IPS-15b (cell line): ENCODE results near the gene KCNJ16.

Source experiments
- H3K27me3 ChIP-seq: one replicate; pipeline ENCODE4 v1.6.1; 2013; ENCODE audit warnings: low read length; ENCODE audit not compliant: control insufficient read depth, insufficient read depth
- H3K36me3 ChIP-seq: one replicate; pipeline ENCODE4 v1.6.1; 2013; ENCODE audit warnings: low read length; ENCODE audit not compliant: control insufficient read depth, insufficient read depth
- H3K4me1 ChIP-seq: one replicate; pipeline ENCODE4 v1.6.1; 2013; ENCODE audit warnings: mild to moderate bottlenecking, low read length; ENCODE audit not compliant: control insufficient read depth, insufficient read depth
- H3K4me3 ChIP-seq: one replicate; pipeline ENCODE4 v1.5.1; 2013; ENCODE audit warnings: low read depth, low read length
- H3K9ac ChIP-seq: one replicate; pipeline ENCODE4 v1.6.1; 2013; ENCODE audit warnings: low read depth, mild to moderate bottlenecking, low read length
- H3K9me3 ChIP-seq: one replicate; pipeline ENCODE4 v1.6.1; 2013; ENCODE audit warnings: mild to moderate bottlenecking, low read length; ENCODE audit not compliant: control insufficient read depth, insufficient read depth

KCNJ16 gene

DNA sequence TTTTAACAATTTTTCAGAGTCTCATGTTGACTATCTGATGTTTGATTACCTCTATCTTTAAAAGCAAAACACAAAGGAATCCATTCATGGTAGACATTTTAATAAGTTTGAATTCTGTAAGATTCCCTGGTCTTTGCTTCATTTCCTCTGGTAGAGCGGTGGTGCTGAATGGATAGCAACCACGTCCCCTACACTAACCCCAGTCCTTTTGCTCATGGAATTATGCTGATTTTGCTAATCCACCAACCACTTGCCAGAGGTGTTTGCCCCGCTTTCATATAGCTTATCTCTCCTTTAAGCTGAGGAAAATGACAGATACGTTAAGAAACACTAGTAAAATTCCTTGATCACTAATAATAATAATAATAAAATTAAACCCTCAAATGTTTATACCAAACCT lies 9.5 kb downstream of the KCNJ16 start:
- Histone ChIP-seq H3K9me3 (no peaks in the 10 kb centered on the region), H3K36me3 (no peaks in the 10 kb centered on the region), H3K27me3 (no peaks in the 10 kb centered on the region), H3K9ac (no peak overlapping the region), H3K4me1 (no peaks in the 10 kb centered on the region), H3K4me3 (no peak overlapping the region)

DNA sequence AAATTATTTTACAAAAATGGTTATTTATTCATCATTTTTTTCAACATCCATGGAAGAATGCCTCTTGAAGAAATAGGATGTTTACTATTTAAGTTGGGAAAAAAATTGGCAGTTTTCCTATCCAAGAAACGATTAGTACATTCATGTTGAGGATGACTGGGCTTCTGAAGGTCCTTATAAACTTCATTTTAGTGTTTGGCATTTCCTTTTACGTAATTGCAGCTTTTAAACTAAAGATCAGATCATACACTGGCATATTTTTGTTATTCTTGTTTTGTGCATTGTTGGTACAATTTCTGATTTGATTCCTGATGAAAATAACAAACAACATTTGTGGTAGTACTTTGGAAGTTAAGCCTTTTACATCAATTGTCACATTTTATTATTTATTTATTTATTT lies 11.5 kb downstream of the KCNJ16 start:
- no peaks in the 10 kb centered on the region for H3K36me3 ChIP-seq
- no peaks in the 10 kb centered on the region for H3K9me3 ChIP-seq
- H3K4me3 ChIP-seq, result no peak overlapping the region
- H3K9ac ChIP-seq, result no peak overlapping the region
- H3K27me3 ChIP-seq, result no peaks in the 10 kb centered on the region
- H3K4me1 ChIP-seq, result no peaks in the 10 kb centered on the region

DNA sequence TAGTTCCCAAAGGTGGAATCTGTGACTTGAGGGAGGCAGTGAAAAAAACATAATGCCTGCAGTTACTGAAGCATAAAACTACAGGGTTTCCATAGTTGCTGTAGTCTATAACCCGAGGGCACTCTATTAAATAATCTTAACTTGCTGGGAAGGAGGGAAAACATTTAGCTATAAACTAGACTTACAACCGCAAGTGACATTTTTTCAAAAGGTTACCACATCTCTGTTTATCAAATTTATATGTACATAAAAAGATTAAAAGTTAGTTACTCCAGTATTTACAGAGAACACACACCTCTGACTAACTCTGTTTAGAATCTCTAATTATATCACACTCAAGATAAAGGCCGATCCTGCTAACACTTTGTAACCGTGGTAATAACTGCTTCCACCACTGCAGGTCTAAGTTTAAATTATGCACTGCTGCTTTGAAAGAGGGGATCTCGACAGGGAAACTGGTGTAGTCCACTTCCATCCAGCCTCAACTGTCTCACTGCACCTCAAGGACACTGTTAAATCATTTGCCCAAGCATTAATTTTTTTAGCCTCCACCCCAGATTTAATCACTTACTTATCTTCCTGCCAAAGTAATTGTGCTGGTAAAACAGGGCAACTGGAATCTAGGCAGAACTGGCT lies 14.6 kb downstream of the KCNJ16 start:
- Histone ChIP-seq H3K27me3 (no peaks in the 10 kb centered on the region), H3K4me1 (no peaks in the 10 kb centered on the region), H3K4me3 (no peak overlapping the region), H3K9ac (no peak overlapping the region), H3K36me3 (no peaks in the 10 kb centered on the region), H3K9me3 (no peaks in the 10 kb centered on the region)

DNA sequence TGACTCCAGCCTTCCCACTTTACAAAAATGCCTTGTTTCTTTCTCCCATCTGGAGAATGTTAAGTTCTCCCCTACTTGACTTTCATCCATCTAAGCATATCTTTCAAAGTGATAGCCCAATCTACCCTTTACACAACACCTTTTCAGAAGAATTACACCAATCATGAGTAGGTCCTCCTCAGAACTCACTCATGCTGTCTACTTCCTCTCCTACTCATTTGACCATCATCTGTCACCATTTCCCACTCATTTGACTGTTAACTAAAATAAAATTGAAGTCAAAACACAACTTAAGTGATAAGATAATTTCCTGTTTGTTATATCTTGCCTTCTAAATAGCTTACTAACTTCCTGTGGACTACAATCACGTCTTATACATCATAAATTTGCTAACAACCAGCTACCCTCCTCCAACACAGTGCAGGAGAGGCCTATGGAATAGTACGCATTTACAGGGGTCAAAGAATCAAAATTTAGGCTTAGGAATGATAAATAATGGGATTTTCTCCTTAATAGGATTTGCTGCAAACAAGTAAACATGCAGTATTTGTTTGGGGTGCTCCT lies 16.1 kb downstream of the KCNJ16 start:
- H3K27me3 ChIP-seq, result no peaks in the 10 kb centered on the region
- no peaks in the 10 kb centered on the region for H3K36me3 ChIP-seq
- H3K4me1 ChIP-seq, result no peaks in the 10 kb centered on the region
- H3K4me3 ChIP-seq, result no peak overlapping the region
- H3K9ac ChIP-seq, result no peak overlapping the region
- H3K9me3 ChIP-seq, result no peaks in the 10 kb centered on the region

DNA sequence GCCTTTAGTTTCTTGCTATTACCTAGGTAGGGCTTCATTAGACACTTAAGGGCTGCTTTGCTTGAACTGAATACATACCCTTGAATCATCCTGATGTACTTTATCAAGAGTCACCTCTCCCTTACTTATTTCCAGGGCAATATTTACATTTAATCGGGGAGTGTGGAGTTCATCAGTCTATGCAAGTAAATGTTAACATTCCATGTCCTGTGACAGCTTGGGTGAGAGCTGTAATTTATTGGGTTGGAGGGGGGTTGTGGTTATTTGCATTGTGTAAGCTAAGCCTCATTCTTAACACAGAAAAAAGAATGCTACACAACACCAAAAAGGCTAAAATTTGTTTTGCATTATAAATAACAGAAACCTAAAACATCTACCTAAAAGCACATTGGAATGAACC lies 16.7 kb downstream of the KCNJ16 start:
- Histone ChIP-seq H3K4me1 (no peaks in the 10 kb centered on the region), H3K36me3 (no peaks in the 10 kb centered on the region), H3K4me3 (no peak overlapping the region), H3K27me3 (no peaks in the 10 kb centered on the region), H3K9me3 (no peaks in the 10 kb centered on the region), H3K9ac (no peak overlapping the region)

DNA sequence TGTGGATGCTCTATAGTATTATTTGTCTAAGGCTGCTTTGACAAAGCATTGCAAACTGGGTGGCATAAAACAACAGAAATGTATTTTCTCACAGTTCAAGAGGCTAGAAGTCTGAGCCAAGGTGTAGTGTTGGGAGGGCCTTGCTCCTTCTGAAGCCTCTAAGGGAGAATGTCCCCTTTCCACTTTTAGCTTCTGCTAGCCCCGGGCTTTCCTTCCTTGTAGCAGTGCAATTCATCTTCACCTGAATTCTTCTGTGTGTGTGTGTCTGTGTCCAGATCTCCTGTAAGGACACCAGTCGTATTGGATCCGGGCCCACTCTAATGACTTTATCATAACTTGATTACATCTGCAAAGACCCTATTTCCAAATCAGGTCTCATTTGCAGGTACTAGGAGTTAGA lies 18.1 kb downstream of the KCNJ16 start:
- no peaks in the 10 kb centered on the region for H3K4me1 ChIP-seq

DNA sequence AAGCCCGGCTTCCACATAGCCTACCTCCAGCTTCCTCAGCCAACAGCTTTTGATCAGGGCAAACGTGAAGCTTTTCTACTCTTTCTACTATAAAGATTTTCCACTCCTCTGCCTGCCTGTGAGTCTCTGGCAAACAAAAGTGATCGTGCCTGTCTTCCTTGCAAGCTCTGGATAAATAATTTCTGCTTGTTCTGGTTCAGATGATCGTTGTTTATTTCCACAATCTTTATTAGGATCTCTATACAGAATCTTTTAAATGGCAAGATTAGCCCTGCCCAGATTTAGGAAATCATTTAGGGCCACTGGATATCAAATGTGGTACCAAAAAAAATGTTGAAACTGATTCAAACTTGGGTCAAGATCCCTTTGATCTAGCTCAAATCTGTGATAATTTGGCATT lies 20.4 kb downstream of the KCNJ16 start:
- H3K36me3 ChIP-seq, result no peaks in the 10 kb centered on the region
- H3K4me3 ChIP-seq, result no peak overlapping the region
- no peaks in the 10 kb centered on the region for H3K4me1 ChIP-seq
- H3K9ac ChIP-seq, result no peak overlapping the region
- no peaks in the 10 kb centered on the region for H3K27me3 ChIP-seq
- no peaks in the 10 kb centered on the region for H3K9me3 ChIP-seq

More for the DNA sequence above, 18.1 kb downstream of the KCNJ16 start:
- H3K9ac ChIP-seq, result no peak overlapping the region
- no peaks in the 10 kb centered on the region for H3K27me3 ChIP-seq
- H3K9me3 ChIP-seq, result no peaks in the 10 kb centered on the region
- no peak overlapping the region for H3K4me3 ChIP-seq
- no peaks in the 10 kb centered on the region for H3K36me3 ChIP-seq

DNA sequence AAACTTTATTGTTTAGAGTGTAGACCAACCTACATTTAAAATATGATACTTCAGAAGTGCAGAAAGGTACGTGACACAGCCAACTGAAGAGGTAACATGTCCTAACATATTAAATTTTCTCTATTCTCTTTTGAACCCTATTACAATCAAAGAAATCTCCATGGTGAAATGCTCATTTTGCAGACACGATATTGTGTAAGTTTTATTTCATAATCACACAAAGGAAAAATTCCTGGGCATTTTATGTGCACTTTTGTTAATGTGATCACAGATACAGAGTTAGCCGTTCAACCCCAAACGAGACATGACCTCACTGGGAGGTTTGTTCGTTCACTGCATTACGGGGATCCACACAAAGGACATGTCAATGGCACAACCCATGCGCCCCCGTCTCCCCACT lies 21.8 kb downstream of the KCNJ16 start:
- no peak overlapping the region for H3K4me3 ChIP-seq
- no peaks in the 10 kb centered on the region for H3K4me1 ChIP-seq

DNA sequence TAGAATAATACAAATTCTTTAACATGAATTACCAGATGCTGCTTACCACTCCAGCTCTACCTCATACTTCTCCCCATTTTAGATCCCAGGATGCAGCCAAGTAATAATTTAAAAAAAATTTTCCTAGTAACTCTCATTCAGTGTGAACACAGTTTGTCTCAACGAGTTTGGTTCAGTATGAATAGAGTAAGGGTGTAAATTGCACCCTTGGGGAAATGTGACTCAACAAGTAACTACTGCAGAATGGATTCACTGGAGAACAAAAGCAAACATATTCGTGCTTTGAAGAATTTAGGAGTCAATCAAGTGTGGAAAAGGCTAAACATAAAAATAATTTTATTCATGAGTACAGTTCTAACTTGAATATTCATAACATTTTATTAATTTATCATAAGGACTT lies 23.0 kb downstream of the KCNJ16 start:
- Histone ChIP-seq H3K4me1 (no peaks in the 10 kb centered on the region), H3K27me3 (no peaks in the 10 kb centered on the region), H3K4me3 (no peak overlapping the region), H3K9me3 (no peaks in the 10 kb centered on the region), H3K9ac (no peak overlapping the region), H3K36me3 (no peaks in the 10 kb centered on the region)

More for the DNA sequence above, 21.8 kb downstream of the KCNJ16 start:
- Histone ChIP-seq H3K27me3 (no peaks in the 10 kb centered on the region), H3K9me3 (no peaks in the 10 kb centered on the region), H3K9ac (no peak overlapping the region), H3K36me3 (no peaks in the 10 kb centered on the region)

DNA sequence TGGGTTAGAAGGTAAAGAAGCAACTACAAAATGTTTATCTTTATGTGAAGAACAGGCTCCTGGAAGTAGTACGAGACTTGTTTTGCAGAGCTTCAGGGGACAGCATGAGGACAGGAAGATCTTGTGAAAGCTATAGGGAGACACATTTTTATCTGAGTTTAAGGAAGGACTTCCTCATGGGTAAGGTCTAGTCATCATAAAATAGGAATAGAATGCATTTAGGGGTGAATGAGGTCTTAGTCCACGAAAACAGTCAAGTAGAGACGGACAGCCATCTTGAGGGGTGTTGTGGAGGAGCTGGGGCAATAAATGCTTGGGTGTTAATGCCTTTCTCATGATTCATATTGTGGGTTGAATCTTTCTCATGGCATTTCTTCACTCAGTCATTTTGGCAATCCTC lies 24.3 kb downstream of the KCNJ16 start:
- Histone ChIP-seq H3K27me3 (no peaks in the 10 kb centered on the region), H3K36me3 (no peaks in the 10 kb centered on the region), H3K9ac (no peak overlapping the region), H3K4me3 (no peak overlapping the region), H3K9me3 (no peaks in the 10 kb centered on the region), H3K4me1 (no peaks in the 10 kb centered on the region)

DNA sequence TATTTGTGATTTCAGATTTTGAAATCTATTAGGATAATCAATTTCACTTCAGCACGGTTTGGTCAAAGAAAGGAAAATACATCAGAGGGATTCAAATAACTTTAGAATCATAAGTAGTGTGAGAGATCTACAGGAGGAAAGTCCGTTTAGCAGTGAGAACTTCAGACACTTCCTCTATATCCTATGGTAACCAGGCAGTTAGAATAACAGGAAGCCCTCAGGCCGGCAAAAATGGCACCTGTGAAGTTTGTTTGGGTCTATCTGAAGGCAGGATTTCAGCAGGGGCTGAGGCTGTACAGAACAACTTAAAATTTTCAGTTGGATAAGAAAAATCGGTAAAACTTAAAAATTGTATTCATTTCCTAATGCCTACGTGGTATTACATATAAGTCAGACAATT lies 24.9 kb downstream of the KCNJ16 start:
- H3K36me3 ChIP-seq, result no peaks in the 10 kb centered on the region
- H3K9me3 ChIP-seq, result no peaks in the 10 kb centered on the region
- H3K4me1 ChIP-seq, result no peaks in the 10 kb centered on the region
- H3K27me3 ChIP-seq, result no peaks in the 10 kb centered on the region
- H3K4me3 ChIP-seq, result no peak overlapping the region
- H3K9ac ChIP-seq, result no peak overlapping the region

DNA sequence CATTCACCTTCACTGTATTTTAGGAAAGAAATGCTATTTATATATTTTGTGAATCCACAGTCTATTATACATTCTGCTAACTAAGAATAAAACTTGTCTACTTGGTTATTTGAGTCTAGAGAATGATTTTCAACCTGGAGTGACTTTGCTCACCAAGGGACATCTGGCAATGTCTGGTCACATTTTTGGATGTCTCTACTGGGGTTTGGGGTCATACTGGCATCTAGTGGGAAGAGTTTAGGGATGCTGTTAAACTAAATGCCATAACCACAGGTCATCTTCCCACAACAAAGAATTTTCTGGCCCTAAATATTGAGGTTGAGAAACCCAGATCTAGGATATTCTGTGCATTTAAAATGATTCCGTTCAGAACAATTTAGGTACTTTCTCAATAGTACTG lies 26.0 kb downstream of the KCNJ16 start:
- H3K27me3 ChIP-seq, result no peaks in the 10 kb centered on the region
- H3K4me1 ChIP-seq, result no peaks in the 10 kb centered on the region

More for the DNA sequence above, 26.0 kb downstream of the KCNJ16 start:
- Histone ChIP-seq H3K36me3 (no peaks in the 10 kb centered on the region), H3K4me3 (no peak overlapping the region), H3K9me3 (no peaks in the 10 kb centered on the region), H3K9ac (no peak overlapping the region)
